GM23338 (cell line): ENCODE data around the gene EPAS1. TPM values are rescaled to one million over a fixed set of nuclear protein-coding genes. Genes with fewer than 3 reads are reported as not detected.

Experiments used
- ATAC-seq: fragments of 200-7000 bp; cut with Tn5 transposase; 3 replicates; pipeline ENCODE4 v1.9.1; 2020
- DNase-seq: peaks from one replicate; pipeline ENCODE4 v3.0.0-alpha.2; 2015; ENCODE audit warnings: low spot score
- H2AFZ ChIP-seq: fragments of 200-600 bp; sonication (generic); 2 replicates; pipeline ENCODE4 v1.8.0; 2016; ENCODE audit warnings: antibody characterized with exemption, mild to moderate bottlenecking, moderate library complexity
- H3F3A ChIP-seq: fragments of 200-600 bp; sonication (generic); replicated peaks from 2 replicates; pipeline ENCODE4 v1.8.0; 2017; ENCODE audit warnings: antibody characterized with exemption, mixed run types, low read depth
- H3K27ac ChIP-seq: fragments of 200-600 bp; sonication (generic); 2 replicates; pipeline ENCODE4 v1.6.1; 2016; ENCODE audit warnings: low read depth
- H3K27me3 ChIP-seq: fragments of 200-600 bp; sonication (generic); 2 replicates; pipeline ENCODE4 v1.8.0; 2016; ENCODE audit warnings: mild to moderate bottlenecking, mixed run types, moderate library complexity; ENCODE audit not compliant: insufficient read depth
- H3K36me3 ChIP-seq: fragments of 200-600 bp; sonication (generic); 2 replicates; pipeline ENCODE4 v1.8.0; 2016; ENCODE audit warnings: mild to moderate bottlenecking; ENCODE audit not compliant: insufficient read depth
- H3K4me1 ChIP-seq: fragments of 200-600 bp; sonication (generic); 2 replicates; pipeline ENCODE4 v1.8.0; 2016; ENCODE audit warnings: mild to moderate bottlenecking, moderate library complexity; ENCODE audit not compliant: insufficient read depth
- H3K4me2 ChIP-seq: fragments of 200-600 bp; sonication (generic); 2 replicates; pipeline ENCODE4 v1.7.1; 2017; ENCODE audit warnings: mixed run types
- H3K4me3 ChIP-seq: fragments of 200-600 bp; sonication (generic); 2 replicates; pipeline ENCODE4 v1.6.1; 2016; ENCODE audit warnings: mixed run types
- H3K79me2 ChIP-seq: fragments of 200-600 bp; sonication (generic); replicated peaks from 2 replicates; pipeline ENCODE4 v1.8.0; 2017; ENCODE audit warnings: mild to moderate bottlenecking; ENCODE audit not compliant: insufficient read depth
- H3K9me2 ChIP-seq: fragments of 200-600 bp; sonication (generic); 2 replicates; pipeline ENCODE4 v1.8.0; 2017; ENCODE audit not compliant: insufficient read depth
- H4K20me1 ChIP-seq: fragments of 200-600 bp; sonication (generic); replicated peaks from 2 replicates; pipeline ENCODE4 v1.8.0; 2017; ENCODE audit warnings: mild to moderate bottlenecking; ENCODE audit not compliant: insufficient read depth
- H3K27ac Mint-ChIP-seq: 2 replicates; pipeline ENCODE4 v1.8.0; 2020; ENCODE audit warnings: inconsistent platforms, mild to moderate bottlenecking, moderate library complexity, mixed read lengths
- H3K27me3 Mint-ChIP-seq: 3 replicates; pipeline ENCODE4 v1.8.0; 2022; ENCODE audit warnings: low read depth, mild to moderate bottlenecking, moderate library complexity, mixed read lengths, inconsistent platforms; ENCODE audit not compliant: insufficient read depth, poor library complexity
- H3K36me3 Mint-ChIP-seq: 3 replicates; pipeline ENCODE4 v1.8.0; 2021; ENCODE audit warnings: low read depth, mild to moderate bottlenecking, inconsistent platforms, moderate library complexity, mixed read lengths
- H3K4me1 Mint-ChIP-seq: 3 replicates; pipeline ENCODE4 v1.8.0; 2020; ENCODE audit warnings: mild to moderate bottlenecking, inconsistent platforms, mixed read lengths
- H3K4me3 Mint-ChIP-seq: 3 replicates; pipeline ENCODE4 v1.8.0; 2021; ENCODE audit warnings: moderate library complexity, mild to moderate bottlenecking, inconsistent platforms, mixed read lengths
- H3K9me3 Mint-ChIP-seq: 3 replicates; pipeline ENCODE4 v1.8.0; 2020; ENCODE audit warnings: moderate library complexity, mild to moderate bottlenecking, inconsistent platforms, mixed read lengths
- EZH2 ChIP-seq: fragments of 200-600 bp; sonication (generic); IDR thresholded peaks from one replicate; pipeline ENCODE4 v1.8.0; 2017; ENCODE audit warnings: antibody characterized with exemption, mild to moderate bottlenecking, low read depth; ENCODE audit not compliant: unreplicated experiment
- NANOG ChIP-seq: IDR thresholded peaks from 2 replicates; pipeline ENCODE4 v1.6.1; 2016; ENCODE audit warnings: antibody characterized with exemption, borderline replicate concordance
- ZNF331 ChIP-seq: fragments of 250-450 bp; sonication (Bioruptor Pico); IDR thresholded peaks from 2 replicates; pipeline ENCODE4 v1.5.0; 2020; ENCODE audit warnings: low read depth, mild to moderate bottlenecking, moderate library complexity
- polyA plus RNA-seq: library from polyadenylated mRNA; unstranded; fragments of >200 nt; fragmentation: Nextera tagmentation; extraction: Ambion mirVana; gene quantifications from 2 replicates; pipeline ENCODE4 v1.2.1, GENCODE V29; 2016
- total RNA-seq: library from RNA; depleted of rRNA; stranded (reverse); fragments of >200 nt; shearing (Covaris generic); gene quantifications from 2 replicates; pipeline ENCODE4 v1.2.3, GENCODE V29; 2014
- TF ChIP-seq, protein P1 (sequence below): IDR thresholded peaks from one replicate; pipeline ENCODE4 v1.6.1; 2018; ENCODE audit warnings: antibody characterized with exemption; ENCODE audit not compliant: unreplicated experiment

EPAS1 gene
- total and polyA plus RNA-seq, 2 experiments from 2014 or later: 0.68 to 5.4 TPM

DNA sequence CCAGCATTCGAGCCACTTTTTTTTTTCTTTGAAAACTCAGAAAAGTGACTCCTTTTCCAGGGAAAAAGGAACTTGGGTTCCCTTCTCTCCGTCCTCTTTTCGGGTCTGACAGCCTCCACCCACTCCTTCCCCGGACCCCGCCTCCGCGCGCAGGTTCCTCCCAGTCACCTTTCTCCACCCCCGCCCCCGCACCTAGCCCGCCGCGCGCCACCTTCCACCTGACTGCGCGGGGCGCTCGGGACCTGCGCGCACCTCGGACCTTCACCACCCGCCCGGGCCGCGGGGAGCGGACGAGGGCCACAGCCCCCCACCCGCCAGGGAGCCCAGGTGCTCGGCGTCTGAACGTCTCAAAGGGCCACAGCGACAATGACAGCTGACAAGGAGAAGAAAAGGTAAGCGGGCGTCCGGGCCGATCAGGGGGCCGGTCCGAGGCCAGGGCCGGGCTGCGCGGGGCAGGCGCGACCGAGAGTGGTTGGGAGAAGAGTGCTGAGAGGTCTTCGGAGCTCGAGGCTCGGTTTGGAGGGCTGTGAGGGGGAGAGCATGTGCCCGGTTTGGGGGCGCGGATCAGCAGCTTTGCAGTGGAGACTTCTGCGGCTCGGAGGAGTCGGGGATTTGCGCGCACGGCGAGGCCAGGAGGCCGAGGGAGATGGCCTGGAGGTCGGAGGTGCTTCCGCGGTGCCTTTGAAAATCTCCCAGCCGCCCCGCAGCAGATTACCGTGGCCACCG, 502 bp downstream of the EPAS1 start:
- ATAC-seq: peak; percentile 31
- Histone ChIP-seq H3K9me2 (no peaks in the 10 kb centered on the region), H3K27ac (no peak overlapping the region), H3K36me3 (no peaks in the 10 kb centered on the region), H3K27me3 (peaks cover 79% of the 10 kb centered on the region), H3K4me2 (peak overlapping the region; percentile 95), H3K79me2 (no peaks in the 10 kb centered on the region), H3F3A (peaks cover 8% of the 10 kb centered on the region; the same call in 1 of the 2 replicates), H3K4me3 (peak overlapping the region; percentile 78), H3K4me1 (peaks cover 27% of the 10 kb centered on the region), H4K20me1 (peaks cover 16% of the 10 kb centered on the region), H2AFZ (peak overlapping the region; percentile 98)
- H3K9me3 Mint-ChIP-seq: no peaks in the 10 kb centered on the region; the same call in 2 of the 3 replicates
- DNase-seq: peak; percentile 78
- H3K27me3 Mint-ChIP-seq: peaks cover 80% of the 10 kb centered on the region
- no peaks in the 10 kb centered on the region for H3K36me3 Mint-ChIP-seq
- no peak overlapping the region for H3K27ac Mint-ChIP-seq
- H3K4me3 Mint-ChIP-seq: peak overlapping the region; percentile 84
- H3K4me1 Mint-ChIP-seq: peaks cover 25% of the 10 kb centered on the region
- TF ChIP-seq, protein P1, sequence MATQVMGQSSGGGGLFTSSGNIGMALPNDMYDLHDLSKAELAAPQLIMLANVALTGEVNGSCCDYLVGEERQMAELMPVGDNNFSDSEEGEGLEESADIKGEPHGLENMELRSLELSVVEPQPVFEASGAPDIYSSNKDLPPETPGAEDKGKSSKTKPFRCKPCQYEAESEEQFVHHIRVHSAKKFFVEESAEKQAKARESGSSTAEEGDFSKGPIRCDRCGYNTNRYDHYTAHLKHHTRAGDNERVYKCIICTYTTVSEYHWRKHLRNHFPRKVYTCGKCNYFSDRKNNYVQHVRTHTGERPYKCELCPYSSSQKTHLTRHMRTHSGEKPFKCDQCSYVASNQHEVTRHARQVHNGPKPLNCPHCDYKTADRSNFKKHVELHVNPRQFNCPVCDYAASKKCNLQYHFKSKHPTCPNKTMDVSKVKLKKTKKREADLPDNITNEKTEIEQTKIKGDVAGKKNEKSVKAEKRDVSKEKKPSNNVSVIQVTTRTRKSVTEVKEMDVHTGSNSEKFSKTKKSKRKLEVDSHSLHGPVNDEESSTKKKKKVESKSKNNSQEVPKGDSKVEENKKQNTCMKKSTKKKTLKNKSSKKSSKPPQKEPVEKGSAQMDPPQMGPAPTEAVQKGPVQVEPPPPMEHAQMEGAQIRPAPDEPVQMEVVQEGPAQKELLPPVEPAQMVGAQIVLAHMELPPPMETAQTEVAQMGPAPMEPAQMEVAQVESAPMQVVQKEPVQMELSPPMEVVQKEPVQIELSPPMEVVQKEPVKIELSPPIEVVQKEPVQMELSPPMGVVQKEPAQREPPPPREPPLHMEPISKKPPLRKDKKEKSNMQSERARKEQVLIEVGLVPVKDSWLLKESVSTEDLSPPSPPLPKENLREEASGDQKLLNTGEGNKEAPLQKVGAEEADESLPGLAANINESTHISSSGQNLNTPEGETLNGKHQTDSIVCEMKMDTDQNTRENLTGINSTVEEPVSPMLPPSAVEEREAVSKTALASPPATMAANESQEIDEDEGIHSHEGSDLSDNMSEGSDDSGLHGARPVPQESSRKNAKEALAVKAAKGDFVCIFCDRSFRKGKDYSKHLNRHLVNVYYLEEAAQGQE: no peak
- TF ChIP-seq ZNF331 (no peak), EZH2 (peak; percentile 17)

DNA sequence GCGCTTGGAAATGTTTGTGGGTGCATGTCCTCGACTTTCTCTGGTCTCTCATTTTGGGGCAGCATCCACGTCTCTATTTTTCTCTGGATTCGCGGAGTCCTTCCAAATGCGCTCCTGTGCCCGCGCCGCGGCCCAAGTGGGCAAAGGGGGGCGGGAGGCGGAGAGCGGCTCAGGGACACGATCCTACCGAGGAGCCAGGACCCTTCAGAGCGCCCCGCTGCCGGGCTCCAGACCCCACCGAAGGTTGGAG, 990 bp downstream of the EPAS1 start:
- peaks cover 16% of the 10 kb centered on the region for H4K20me1 ChIP-seq
- H3F3A ChIP-seq: peaks cover 8% of the 10 kb centered on the region; the same call in 1 of the 2 replicates
- peaks cover 84% of the 10 kb centered on the region for H3K27me3 ChIP-seq
- Mint-ChIP-seq H3K27me3 (peaks cover 84% of the 10 kb centered on the region), H3K4me1 (peaks cover 27% of the 10 kb centered on the region), H3K9me3 (no peaks in the 10 kb centered on the region; the same call in 2 of the 3 replicates), H3K27ac (no peak overlapping the region), H3K36me3 (no peaks in the 10 kb centered on the region), H3K4me3 (peak overlapping the region; percentile 84)
- peak overlapping the region; percentile 95 for H3K4me2 ChIP-seq
- no peaks in the 10 kb centered on the region for H3K9me2 ChIP-seq
- no peak for DNase-seq
- H2AFZ ChIP-seq: peak overlapping the region; percentile 98
- peak overlapping the region; percentile 78 for H3K4me3 ChIP-seq
- H3K79me2 ChIP-seq: no peaks in the 10 kb centered on the region
- no peaks in the 10 kb centered on the region for H3K36me3 ChIP-seq
- peaks cover 27% of the 10 kb centered on the region for H3K4me1 ChIP-seq
- H3K27ac ChIP-seq: no peak overlapping the region
- ATAC-seq: no peak
- TF ChIP-seq NANOG (no peak), EZH2 (peak; percentile 82)
